DMS53 (cell line): ENCODE measurements around the gene CELF2.

ENCODE experiments used
- DNase-seq: peaks from one replicate; lab custom pipeline; 2025; lab: John Stamatoyannopoulos, UW

The CELF2 gene

DNA sequence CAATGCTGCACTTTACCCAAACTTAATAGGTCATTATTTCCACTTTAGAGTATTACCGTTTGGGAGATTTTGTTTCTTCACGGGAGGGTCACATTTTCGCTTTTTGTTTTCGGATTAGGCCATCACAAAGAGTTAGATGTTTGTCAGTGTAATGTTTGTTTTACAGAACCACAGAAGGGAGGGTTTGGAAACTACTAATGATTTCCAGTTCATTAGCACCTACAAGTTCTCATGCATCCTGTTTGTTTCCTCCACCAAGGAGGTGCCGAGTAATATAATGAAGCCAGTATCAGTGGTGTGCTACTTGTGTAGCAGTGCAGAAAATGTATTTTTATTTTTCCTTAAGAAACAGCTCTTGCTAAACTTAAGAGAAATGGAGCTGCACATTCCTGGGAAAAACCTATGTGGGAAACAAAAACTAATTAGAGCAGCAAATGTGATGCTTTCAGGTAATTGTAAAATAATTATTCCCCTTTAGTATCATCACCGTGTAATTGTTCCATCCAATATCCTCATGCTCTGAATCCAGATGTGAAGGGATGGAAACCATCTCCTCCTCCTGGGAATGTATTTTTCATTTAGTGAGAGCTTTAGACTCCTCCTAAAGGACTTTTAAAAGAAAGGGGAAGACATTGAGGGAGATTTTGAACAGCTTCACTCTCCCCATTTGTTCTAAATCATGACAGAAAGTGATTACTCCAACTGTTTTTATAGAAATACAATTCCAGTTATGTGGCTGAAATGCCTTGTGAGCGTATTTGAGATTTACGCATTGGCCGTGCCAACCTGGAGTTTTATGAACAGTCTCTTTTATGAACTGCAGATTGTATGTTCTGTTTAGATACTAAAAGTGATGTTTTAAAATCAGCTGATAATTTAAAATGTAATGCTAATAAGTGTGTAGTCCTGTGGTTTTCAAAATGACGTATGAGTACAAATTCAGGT is 5.6 kb downstream of the CELF2 start:
- DNase-seq, result no peak

DNA sequence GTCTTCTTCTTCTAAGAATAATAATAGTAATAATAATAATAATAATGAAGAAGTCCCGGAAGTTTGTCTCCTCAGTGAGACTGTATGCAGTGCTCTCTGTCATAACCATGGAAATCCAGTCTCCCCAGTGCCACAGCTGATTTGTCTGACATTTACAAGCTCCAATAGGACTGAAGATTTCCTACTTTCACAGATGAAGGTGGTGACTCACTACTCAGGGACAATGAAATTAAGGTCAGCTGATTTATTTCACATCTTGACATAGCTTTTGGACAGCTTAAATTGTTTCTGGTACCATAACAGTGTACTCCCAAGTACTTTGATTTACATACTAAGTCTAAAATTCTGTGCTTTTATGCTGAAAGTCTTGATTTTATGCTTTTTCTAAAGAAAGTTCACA is 6.9 kb downstream of the CELF2 start:
- DNase-seq, result no peak

DNA sequence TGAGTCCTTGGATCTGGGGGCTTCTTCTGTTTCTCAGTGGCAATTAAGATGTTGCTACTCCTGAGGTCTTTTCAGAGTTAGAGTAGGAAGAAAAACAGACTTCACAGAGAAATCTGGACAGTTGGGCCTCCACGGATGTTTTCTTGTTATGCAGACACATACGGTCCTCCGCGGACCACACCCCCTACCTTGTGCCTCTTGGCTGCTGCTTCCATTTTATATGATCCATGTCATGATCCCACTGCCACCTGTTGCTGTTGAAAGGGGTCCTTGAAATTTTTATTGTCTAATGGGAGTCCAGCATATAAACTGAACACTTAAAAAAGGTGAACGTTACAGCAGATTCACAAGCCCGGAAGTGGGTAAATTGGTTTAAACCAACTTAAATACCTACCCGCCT is 8.3 kb downstream of the CELF2 start:
- no peak for DNase-seq

DNA sequence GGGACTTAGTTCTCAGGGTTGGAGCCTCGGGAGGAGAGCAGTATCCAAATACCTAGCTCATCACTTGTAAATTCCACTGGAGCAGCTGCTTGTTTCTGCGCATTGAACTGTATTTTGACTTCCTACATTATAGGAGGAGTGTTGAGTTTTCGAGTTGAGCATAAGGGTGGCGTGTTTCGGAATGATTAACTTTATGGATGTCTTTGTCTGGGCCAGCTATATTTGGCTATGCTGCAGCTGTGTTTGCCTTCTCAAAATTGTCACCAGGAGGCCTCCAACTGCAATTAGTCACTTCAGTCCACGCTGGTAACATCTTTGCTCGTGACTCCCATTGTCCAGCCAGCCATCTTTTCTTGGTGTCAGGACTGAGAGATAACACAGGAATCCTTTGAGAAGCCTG is 9.1 kb downstream of the CELF2 start:
- DNase-seq, result no peak

DNA sequence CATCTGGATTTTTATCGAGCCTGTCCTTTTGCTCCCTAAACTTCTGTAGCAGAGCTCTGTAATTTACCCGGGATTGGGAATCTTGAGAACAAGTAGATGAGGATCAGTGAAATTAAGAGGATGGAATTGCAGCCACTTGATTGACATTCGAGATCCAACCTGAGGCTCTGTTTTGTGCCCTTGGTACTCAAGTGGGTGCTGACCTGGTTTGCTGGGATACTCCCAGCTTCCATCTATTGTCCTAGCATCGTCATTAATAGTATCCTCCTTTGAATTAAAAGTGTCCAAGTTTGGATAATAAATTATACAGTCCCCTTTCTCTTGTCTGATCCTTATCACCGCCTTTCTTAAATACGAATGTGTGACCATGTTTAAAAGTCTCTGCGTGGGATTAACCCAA is 17.1 kb downstream of the CELF2 start:
- no peak for DNase-seq

DNA sequence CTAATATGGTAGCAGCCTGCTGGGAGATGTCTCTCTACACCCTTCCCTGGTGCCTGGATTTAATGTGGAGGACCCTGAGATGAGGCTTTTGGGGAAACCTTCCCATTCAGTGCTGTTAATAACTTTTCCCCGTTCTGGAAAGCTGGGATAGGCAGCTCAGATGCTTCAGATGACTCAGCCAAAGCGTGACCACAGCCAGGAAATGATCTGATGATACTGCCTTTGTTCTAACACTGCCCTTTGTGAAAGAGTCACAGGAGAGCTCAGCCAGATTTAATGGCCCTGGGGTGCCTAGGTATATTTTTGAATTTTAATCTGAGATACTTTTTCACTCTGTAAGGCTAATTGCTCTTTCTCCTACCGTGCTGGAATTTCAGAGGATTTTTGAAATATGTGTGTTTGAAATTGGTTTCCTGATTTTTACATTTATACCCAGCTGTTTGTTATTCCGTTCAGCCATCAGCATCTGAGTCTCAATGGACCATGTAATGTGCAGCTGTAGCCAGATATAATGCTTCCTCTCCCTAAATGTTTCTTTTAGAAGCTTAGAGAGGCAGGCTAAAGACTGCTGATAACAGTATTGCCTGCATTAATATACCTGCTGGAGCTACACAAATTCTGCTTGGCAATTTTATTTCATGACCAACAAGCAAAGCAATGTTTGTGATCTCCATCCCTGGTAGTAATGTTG is 17.8 kb downstream of the CELF2 start:
- DNase-seq, result peak; percentile 45

DNA sequence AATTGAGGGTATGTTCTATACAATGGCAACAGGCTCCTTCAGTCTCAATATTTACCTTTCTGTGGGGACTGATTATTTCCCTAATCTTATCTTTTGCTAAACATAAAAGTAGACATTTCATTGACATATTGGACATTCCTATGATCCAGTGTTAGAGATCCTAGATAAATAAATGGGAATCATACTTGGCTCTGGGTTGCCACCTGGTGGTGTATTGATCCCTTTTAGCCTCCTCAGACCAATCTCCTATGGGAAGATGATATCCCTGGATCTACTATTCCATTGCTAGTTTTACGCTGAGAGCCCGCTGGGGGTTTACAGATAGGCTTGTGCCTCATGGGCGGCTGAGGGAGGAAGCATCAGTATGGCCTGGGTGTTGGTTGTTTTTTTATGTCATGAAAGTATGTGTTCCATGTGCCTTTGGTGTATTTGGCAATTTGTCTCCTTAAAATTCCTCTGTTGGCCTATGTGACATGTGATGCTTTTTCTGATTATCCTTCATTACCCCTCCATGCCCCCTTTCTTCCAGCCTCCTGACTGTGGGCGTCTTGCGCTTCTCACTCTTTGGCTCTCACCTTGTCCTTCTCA is 18.8 kb downstream of the CELF2 start:
- peak; percentile 70 for DNase-seq

DNA sequence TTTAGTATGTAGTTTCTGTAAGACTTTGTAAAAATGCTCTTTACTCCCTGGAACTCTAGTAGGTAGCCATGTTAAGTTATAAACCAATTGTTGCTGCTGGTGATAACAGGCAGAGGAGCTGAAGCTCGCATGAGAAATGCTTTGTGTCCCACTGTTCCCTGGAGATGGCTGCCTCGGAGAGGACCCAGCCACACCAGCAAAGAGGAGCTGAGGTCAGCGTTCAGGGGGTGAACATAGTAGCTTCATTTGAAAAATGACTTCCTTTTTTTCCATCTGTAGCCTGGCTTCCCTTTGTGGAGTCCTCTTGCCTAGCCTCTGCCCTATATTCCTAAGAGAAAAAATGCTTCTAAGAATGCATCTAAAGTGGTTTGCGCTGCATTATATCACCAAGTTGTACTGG is 20.3 kb downstream of the CELF2 start:
- DNase-seq, result no peak

DNA sequence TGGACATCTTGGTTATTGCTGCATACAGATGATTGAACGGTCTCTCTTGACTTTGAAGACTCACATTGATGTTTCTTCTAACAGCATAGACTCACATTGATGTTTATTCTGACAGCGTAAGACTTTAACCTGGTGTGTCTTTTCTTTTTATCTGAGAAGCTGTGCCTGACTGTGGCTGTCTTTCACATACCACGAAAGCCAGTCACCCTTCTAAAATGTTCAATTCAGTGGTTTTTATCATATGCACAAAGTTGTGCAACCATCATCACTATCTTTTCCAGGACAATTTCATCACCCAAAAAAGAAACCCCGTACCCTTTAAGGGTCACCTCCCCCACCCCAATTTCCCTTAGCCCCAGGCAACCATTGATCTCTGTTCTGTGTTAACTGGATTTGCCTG is 24.7 kb downstream of the CELF2 start:
- no peak for DNase-seq

DNA sequence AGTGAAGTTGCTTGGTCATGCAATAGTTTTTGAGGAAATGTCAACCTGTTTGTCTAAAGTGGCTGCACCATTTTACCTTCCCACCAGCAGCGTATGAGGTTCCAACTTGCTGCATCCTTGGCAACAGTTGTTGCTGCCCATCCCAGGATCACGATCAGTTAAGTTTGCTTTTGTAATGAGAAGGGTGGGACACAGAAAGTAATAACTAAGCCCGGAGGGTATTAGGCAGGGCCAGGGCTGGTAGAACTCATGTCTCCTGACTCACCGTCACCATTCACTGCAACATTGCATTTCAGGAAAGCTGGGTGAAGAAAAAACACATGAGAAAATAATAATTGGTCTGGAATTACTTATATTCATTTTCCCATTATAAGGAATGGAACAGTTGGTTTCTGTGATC is 25.4 kb downstream of the CELF2 start:
- no peak for DNase-seq

DNA sequence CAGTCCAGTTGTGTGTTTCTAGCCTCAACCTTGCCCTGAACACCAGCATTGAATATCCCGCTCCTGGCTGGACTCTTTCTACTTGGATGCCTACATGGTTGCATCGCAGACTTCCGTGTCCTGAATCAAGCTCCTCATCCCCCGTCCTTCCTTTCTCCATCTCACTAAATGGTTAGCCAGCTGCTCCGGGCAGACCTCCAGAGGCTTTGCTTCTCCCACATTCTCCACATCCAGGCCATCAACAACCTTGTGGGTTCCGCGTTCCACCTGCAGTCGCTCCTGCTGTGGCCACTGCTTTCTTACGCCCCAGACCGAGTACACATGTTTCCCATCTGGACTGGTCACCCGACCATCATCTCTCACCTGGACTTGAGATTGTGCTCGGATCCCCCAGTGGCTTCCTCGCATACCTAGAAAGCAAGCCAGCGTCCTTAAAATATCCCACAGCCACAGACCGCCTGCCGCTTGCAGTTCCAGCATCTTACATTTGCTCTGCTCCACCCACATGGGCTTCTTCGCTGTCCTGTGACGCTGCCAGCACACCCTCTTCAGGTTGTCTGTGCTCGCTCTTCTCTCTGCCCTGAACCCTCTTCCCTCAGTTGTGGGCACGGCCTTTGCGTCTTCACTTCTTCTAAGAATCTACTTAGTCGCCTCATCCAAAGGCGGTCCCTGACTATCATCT is 25.9 kb downstream of the CELF2 start:
- no peak for DNase-seq

DNA sequence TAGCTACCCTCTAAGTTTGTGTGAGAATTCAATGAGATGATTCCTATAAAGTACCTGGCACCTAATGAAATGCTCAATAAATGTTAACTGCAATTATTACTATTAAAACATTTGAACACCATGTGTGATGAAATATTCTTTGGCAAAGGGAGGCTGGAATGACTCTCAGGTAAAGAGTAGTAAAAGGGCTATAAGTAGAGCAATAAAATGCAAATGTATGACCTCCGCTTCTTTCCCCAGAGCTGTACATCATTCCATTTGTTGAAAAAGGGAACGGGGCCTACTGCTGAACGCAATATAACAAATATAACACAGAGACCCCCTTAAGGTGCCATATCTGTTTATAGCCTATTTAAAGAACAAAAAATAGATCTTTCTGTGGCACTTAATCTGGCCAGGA is 27.8 kb downstream of the CELF2 start:
- no peak for DNase-seq

DNA sequence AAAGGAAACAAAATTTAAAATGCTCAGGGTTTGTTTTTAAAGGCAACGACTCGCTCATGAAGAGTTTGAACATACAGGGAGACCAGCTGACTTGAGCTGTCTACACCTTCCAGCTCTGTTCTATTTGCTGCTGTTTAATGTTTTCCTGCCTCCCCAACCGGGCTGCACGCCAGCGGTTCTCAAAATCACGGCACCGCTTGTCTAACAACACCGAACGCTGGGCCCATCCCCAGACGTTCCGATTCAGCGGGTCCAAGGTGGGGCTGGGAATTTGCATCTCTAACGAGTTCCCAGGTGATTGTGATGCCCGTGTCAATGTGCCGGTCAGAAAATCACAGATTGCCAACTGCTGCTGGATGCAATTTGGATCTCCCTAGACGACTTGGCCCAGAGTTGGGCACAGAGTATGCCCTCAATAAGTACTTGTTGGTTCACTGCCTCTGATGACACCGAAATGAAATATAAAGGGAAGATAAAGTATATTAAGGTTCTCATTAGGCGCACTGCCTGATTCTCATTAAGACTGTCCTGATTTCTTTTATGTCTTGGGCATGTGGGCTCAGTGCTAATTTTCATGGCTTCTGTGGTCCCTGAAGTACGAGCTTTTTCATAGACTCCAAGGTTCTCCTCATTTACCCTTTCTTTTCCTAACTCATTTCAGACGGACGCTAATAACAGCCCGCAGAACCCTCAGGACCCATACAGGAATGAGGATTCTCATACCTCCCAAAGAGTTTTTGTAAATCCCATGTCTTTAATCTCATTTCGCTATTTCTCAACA is 28.5 kb downstream of the CELF2 start:
- DNase-seq, result no peak

DNA sequence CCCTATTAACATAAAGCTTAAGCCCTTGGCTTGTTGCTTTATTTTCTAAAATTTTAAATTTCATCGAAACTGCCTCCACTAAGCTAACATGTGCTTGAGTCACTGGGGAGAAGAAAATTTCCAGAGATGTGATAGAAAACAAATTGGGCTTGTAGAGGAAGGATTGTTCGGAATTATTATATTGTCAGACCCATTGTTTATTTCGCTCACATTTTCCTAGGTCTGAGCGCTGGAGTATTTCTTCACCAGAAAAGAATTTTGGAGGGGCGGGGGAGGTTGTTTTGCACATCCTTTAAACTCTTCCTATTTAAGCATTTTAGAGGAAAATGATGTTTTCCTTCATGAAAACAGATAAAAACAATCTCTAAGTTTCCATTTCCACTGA is 29.1 kb downstream of the CELF2 start:
- no peak for DNase-seq

DNA sequence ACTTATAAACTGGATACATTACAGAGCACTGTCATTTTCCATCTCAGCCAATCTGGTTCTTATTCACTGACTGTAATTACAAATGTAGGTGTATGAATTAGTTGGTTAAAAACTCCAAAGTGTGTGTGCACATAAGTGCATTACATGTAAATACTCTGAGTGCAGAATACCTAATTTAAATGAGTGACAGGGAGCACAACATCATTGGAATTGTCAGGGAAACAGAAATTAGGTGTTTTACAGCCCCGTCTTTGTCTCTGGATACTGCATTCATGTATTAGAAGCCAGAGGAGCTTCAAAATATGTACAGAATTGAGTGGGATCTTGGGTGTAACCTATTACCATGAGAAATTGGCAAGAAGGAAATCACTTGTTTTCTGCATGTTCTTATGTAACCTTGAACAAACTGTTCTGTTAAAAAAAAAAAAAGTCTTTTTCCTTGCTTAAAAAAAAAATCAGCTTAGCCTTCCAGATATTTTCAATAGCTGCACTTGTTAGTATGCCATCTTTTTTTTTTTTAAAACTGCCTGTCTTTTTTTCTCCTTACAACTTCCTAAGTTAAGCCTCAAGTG is 31.1 kb downstream of the CELF2 start:
- DNase-seq, result no peak

DNA sequence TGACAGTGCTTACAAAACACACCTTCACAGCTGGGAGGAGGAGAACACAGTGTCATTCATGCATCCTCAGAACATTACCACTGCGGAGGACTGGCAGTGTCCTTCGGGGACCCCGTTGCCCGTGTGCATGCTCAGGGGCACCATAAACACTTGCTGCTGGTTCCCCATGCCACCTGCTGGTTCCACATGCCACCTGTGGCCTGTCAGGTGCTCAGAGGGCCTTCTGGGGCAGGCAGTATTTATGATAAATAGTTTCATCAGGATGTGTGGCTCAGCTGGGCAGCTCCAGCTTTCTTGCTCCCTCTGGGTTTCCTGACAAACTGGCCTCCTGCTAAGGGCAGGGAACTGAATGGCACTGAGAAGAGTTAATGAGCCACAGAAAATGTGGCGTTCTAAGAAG is 32.1 kb downstream of the CELF2 start:
- no peak for DNase-seq

DNA sequence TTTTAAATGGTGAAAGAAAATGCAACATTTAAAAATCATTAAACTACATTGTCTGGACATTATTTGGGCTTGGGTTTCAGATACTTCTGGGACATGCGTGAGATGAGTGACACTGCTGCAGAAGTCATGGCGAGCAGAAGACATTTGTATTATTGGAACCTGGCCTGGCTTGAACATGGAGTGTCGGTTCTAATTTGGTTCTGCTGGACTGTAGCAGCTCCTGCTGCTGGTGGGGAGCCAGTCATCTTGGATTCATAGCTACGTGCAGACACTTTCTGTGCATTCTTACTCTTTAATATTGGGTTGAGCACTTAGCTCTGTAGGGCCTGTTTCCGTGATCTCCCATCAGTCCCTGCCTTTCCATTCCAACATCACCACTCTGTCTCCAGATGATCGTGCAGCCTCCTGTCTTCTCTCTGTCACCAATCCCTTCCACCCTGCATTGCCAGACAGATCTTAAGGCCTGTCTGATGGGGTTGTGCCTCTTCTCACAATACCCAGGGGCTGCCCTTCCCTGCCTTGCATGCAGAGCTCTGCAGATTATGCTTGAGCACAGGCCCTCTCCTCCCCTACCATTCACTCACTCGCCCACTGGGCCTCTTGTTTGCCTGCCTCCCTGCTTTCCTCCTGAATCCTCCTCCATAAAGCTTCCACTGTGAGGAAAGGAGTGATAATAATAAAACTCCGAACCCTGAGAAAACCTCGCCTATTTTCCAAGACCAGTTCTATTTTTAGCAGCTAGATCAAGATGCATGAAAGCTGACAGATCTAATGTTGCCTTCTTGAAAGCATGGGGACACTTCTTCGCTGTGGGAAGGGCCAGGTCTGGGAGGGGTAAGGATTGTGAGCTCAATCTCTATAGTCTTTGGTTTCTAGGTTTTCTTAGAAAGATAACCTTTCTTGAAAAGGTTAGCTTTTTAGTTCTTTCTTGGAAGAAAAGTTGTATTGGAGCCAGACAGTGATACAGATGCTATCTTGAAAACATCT is 32.9 kb downstream of the CELF2 start:
- no peak for DNase-seq

DNA sequence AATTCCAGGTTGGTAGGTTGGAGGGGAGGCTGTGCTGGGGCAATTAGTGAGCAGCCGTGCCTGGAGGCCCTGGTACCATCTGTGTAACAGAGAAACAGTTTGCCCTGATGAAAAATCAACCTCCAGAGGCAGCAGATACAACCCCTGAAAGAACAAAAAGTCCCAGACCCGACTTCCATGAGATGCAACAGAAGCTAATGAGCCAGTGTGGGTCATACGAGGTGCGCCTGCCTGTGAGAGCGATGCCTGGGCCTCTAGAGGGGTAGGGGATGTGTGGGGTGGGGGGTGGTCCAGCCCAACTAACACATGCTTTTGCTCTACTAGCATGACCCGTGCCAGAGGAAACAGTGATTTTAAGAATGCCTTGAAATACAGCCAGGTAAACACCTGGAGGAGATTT is 39.3 kb downstream of the CELF2 start:
- no peak for DNase-seq

DNA sequence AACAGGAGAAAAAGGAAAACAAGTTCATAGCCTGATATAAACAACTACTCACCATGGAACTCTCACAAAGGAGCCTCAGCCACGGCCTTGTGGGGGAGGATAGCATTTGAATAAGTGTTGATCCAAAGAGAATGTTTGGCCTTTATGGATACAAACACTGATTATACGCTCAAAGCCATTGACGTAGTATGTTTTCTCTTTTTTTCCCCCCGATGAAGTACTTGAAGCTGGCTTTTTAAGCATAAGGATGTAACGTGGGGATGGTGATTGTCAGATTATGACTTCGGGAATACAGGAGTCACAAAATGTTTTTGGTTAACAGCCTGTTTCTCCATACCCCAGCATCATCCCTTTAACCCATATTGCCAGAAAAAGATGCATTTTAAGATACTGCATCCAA is 39.8 kb downstream of the CELF2 start:
- DNase-seq, result no peak

DNA sequence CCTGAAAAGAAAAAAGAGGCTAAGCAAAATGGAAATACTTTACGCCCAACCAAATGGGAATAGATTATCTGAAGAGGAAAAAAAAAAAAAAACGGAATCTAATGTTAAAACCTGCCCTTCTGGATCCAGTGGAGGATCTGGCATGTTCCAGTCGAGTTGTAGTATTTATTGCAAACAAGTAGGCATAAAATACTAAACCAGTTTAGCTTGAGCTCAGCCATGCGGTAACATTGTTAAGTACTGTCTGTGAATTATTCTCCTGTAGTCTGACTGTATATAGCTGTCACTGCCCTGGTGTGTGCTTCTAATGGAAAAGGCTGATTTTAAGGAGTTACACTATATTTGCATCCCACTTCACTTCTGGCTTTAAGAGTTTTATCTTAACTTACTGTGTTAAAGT is 40.3 kb downstream of the CELF2 start:
- DNase-seq, result no peak
